Measurements from ENCODE around the gene RABL2B. TPM values are rescaled to one million over a fixed set of nuclear protein-coding genes. Genes with fewer than 3 reads are reported as not detected.

RABL2B gene
- total RNA-seq, 2 experiments from 2014 or later: 22.0 to 23.3 TPM

- H3K4me3 Mint-ChIP-seq: no peak overlapping the region
- H3K27ac Mint-ChIP-seq: no peak overlapping the region
- DNase-seq (no peak), ATAC-seq (no peak)
- no peaks in the 10 kb centered on the region for H3K36me3 Mint-ChIP-seq (ENCODE audit: low read depth)
- no peaks in the 10 kb centered on the region for H3K27me3 Mint-ChIP-seq (ENCODE audit: low read depth)
- ChIA-PET CTCF (no interaction called here), POLR2A (no interaction called here)
- H3K9me3 Mint-ChIP-seq (ENCODE audit: insufficient read depth): no peaks in the 10 kb centered on the region
- no peaks in the 10 kb centered on the region for H3K4me1 Mint-ChIP-seq (ENCODE audit: low read depth)
Observed at GRCh38 chr22:50734986-50735738, 48.3 kb downstream of the RABL2B start.

DNA sequence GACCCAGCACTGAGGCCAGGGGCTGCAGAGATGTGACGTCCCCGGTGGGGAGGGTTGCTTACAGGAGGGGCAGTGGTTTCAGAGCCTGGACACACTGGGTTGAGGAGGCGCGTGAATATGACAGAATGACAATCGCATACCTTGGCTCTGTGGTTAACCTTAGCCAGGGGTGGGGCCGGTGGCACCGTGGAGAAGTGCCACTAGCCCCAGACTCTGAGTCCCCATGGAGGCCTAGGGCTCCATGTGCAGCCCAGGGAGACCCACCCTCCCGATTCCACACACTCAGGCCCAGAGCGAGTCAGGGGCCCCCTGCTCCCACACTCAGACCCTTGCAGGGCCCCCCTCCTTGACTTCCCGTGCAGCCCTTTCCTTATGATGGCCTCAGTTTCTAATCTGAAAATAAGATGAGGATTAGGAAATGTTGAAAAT, 49.1 kb downstream of the RABL2B start:
- ATAC-seq (no peak), DNase-seq (no peak)
- Mint-ChIP-seq H3K4me1 (ENCODE audit: low read depth) (no peaks in the 10 kb centered on the region), H3K27ac (no peak overlapping the region), H3K27me3 (ENCODE audit: low read depth) (no peaks in the 10 kb centered on the region), H3K9me3 (ENCODE audit: insufficient read depth) (no peaks in the 10 kb centered on the region), H3K4me3 (no peak overlapping the region), H3K36me3 (ENCODE audit: low read depth) (no peaks in the 10 kb centered on the region)
- CTCF ChIA-PET: no interaction called here
- POLR2A ChIA-PET: no interaction called here

DNA sequence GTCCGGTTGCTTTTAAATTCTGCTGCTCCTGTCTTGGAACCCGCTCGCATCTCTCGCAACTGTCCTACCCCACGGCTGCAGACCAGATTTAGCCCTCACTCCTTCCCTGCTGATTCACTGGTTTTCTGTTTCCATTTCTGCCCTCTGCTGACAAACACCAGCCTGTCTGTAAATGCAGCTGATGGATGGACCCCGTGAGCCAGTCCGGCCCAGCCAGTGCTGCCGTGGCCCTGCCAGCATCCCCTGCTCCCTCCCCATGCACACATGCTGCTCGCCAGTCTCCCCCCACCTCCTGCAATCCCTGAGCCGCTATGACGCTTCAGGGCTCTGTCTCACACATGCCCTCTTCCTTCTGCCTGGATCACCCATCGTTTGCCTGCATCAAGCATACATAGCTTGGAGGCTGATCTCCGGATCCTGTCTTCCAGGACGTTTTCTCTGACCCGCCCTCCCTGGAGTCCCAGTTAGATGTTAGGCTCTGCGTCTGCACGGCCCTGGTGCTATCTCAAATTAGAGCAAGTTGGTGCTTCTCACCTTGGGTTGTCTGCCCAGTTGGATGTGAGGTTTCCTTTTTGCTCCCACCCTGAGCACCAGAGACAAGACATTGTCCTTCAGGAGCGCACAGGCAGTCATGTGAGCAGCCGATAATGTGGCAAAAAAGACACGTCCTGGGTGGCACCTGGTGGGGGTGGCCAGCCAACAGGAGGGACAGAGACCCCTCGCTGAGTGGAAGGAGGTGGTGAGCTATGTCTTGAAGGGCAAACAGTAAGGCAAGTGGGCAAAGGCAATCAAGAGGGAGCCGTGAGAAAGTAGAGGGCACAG, 49.7 kb downstream of the RABL2B start:
- ChIA-PET POLR2A (no interaction called here), CTCF (no interaction called here)
- Mint-ChIP-seq H3K4me3 (no peak overlapping the region), H3K27ac (no peak overlapping the region), H3K9me3 (ENCODE audit: insufficient read depth) (no peaks in the 10 kb centered on the region), H3K4me1 (ENCODE audit: low read depth) (no peaks in the 10 kb centered on the region), H3K27me3 (ENCODE audit: low read depth) (no peaks in the 10 kb centered on the region), H3K36me3 (ENCODE audit: low read depth) (no peaks in the 10 kb centered on the region)
- ATAC-seq (no peak), DNase-seq (no peak)

DNA sequence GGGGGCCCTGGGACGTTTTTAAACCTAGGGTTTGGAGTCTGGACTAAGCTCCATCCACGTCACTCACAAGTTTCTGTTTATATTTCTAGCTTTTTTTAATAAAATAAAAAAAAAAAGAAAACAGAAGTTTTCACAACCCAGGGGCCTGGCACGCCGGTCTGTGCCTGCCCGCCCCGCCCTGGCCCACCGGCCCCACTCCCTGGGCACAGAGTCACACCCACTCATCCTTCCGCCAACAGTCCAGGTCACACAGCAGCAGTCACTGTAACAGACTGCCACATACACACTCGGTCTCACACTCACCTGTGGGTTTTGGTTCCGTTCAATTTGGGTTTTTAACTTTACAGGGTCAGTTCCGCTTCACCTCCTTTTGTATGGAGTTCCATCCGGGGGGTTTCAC, 50.8 kb downstream of the RABL2B start:
- ChIA-PET POLR2A (no interaction called here), CTCF (interaction anchor here (0.7 kb wide), 1 partner anchor 18 kb away, joined by 3 read pairs; no protein-coding TSS in a partner anchor)
- ATAC-seq (no peak), DNase-seq (no peak)
- H3K4me1 Mint-ChIP-seq (ENCODE audit: low read depth): no peaks in the 10 kb centered on the region
- no peak overlapping the region for H3K27ac Mint-ChIP-seq
- H3K27me3 Mint-ChIP-seq (ENCODE audit: low read depth): no peaks in the 10 kb centered on the region
- no peaks in the 10 kb centered on the region for H3K36me3 Mint-ChIP-seq (ENCODE audit: low read depth)
- no peak overlapping the region for H3K4me3 Mint-ChIP-seq
- no peaks in the 10 kb centered on the region for H3K9me3 Mint-ChIP-seq (ENCODE audit: insufficient read depth)

GRCh38 chr22:50731811-50732624, 51.4 kb downstream of the RABL2B start:
- Mint-ChIP-seq H3K27ac (no peak overlapping the region), H3K36me3 (ENCODE audit: low read depth) (no peaks in the 10 kb centered on the region)

GRCh38 chr22:50730941-50731661, 52.3 kb downstream of the RABL2B start:
- ATAC-seq: no peak
- H3K27ac Mint-ChIP-seq: no peak overlapping the region
- no peaks in the 10 kb centered on the region for H3K4me1 Mint-ChIP-seq (ENCODE audit: low read depth)
- ChIA-PET CTCF (interaction anchor here (1.1 kb wide), 1 partner anchor 26 kb away, joined by 3 read pairs; no protein-coding TSS in a partner anchor), POLR2A (no interaction called here)
- no peaks in the 10 kb centered on the region for H3K36me3 Mint-ChIP-seq (ENCODE audit: low read depth)
- no peaks in the 10 kb centered on the region for H3K27me3 Mint-ChIP-seq (ENCODE audit: low read depth)
- no peak for DNase-seq
- H3K4me3 Mint-ChIP-seq: no peak overlapping the region
- no peaks in the 10 kb centered on the region for H3K9me3 Mint-ChIP-seq (ENCODE audit: insufficient read depth)

More at GRCh38 chr22:50731811-50732624, 51.4 kb downstream of the RABL2B start:
- DNase-seq (peak; percentile 56), ATAC-seq (peak; percentile 80)
- Mint-ChIP-seq H3K9me3 (ENCODE audit: insufficient read depth) (no peaks in the 10 kb centered on the region), H3K4me3 (no peak overlapping the region), H3K27me3 (ENCODE audit: low read depth) (no peaks in the 10 kb centered on the region), H3K4me1 (ENCODE audit: low read depth) (no peaks in the 10 kb centered on the region)
- POLR2A ChIA-PET: no interaction called here
- CTCF ChIA-PET: interaction anchor here (0.7 to 1.1 kb wide), 2 partner anchors 18 to 25 kb away, joined by 3 read pairs; no protein-coding TSS in a partner anchor

GRCh38 chr22:50730013-50730891, 53.2 kb downstream of the RABL2B start:
- Mint-ChIP-seq H3K4me3 (no peak overlapping the region), H3K36me3 (ENCODE audit: low read depth) (no peaks in the 10 kb centered on the region), H3K27me3 (ENCODE audit: low read depth) (no peaks in the 10 kb centered on the region), H3K9me3 (ENCODE audit: insufficient read depth) (no peaks in the 10 kb centered on the region), H3K4me1 (ENCODE audit: low read depth) (no peaks in the 10 kb centered on the region), H3K27ac (no peak overlapping the region)
- ATAC-seq (no peak), DNase-seq (no peak)
- ChIA-PET CTCF (no interaction called here), POLR2A (no interaction called here)

GRCh38 chr22:50729391-50730012, 53.9 kb downstream of the RABL2B start:
- CTCF ChIA-PET: no interaction called here
- peak overlapping the region; percentile 11 for H3K27ac Mint-ChIP-seq
- no peak overlapping the region for H3K4me3 Mint-ChIP-seq
- no peaks in the 10 kb centered on the region for H3K27me3 Mint-ChIP-seq (ENCODE audit: low read depth)
- ATAC-seq (no peak), DNase-seq (no peak)
- no peaks in the 10 kb centered on the region for H3K4me1 Mint-ChIP-seq (ENCODE audit: low read depth)
- POLR2A ChIA-PET: no interaction called here
- H3K9me3 Mint-ChIP-seq (ENCODE audit: insufficient read depth): no peaks in the 10 kb centered on the region
- no peaks in the 10 kb centered on the region for H3K36me3 Mint-ChIP-seq (ENCODE audit: low read depth)

DNA sequence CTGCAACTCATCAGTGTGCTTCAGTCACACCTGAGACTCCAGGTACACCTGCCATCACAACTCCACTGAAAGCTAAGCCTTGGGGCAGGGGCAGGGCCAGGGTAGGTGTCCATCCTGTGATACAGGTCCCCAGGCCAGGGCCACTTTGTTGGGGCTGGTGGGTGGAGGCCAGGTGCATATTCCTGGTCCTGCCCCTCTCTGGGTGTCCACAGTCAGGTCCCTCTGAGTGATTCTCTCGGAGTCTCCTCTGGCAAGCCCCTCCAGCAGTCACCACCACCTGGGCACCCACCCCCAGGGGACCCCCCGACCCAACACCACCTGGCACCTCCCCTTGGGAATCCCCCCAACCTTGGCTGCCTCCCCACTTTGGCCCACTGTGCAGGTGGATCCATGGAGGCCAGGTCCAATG, 54.9 kb downstream of the RABL2B start:
- DNase-seq: no peak
- ChIA-PET CTCF (no interaction called here), POLR2A (no interaction called here)
- no peak for ATAC-seq
- Mint-ChIP-seq H3K36me3 (ENCODE audit: low read depth) (no peaks in the 10 kb centered on the region), H3K9me3 (ENCODE audit: insufficient read depth) (no peaks in the 10 kb centered on the region), H3K27me3 (ENCODE audit: low read depth) (no peaks in the 10 kb centered on the region), H3K4me3 (no peak overlapping the region), H3K4me1 (ENCODE audit: low read depth) (no peaks in the 10 kb centered on the region), H3K27ac (no peak overlapping the region)

DNA sequence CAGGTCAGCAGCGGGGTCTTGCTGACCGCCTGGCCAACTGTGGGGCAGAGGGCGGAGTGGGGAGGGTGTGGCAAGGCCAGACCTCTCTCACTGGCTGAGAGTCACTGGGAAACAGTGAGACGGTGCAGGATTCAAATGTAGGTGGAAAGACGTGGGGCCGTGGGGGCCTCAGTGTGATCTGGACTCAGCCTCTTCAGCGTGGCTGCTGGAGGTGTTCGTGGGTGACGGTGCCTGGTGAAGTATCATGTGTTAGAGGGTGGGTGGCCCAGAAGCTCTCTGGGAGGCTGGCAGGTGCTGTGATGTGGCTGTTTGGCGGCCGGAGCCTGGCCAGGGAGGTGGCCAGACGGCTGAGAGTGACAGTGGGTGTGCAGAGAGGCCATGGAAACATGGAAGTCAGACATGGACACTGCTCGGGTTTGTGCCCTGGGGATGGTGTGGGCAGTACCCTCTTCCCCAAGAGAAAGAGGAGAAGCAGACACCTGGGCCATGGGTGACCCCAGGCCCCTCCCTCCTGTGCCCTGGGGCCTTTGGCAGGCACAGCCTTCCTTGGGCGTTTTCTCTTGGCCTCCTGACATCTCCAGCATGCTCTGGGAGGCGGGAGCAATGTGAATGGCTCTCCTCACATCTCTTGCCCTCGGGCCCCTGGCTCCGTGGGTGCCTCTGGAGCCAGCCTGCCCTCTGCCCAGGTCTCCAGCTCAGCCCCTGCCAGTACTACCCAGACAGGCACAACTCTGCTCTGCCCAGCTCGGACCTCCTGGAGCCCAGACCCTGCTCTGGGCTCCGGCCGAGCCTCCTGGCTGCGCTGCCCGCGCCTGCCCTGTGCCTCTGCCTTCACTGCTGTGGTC, 55.5 kb downstream of the RABL2B start:
- ATAC-seq: no peak
- H3K27me3 Mint-ChIP-seq (ENCODE audit: low read depth): no peaks in the 10 kb centered on the region
- no peak for DNase-seq
- no peak overlapping the region for H3K27ac Mint-ChIP-seq
- ChIA-PET CTCF (no interaction called here), POLR2A (no interaction called here)
- H3K9me3 Mint-ChIP-seq (ENCODE audit: insufficient read depth): no peaks in the 10 kb centered on the region
- no peak overlapping the region for H3K4me3 Mint-ChIP-seq
- no peaks in the 10 kb centered on the region for H3K36me3 Mint-ChIP-seq (ENCODE audit: low read depth)
- no peaks in the 10 kb centered on the region for H3K4me1 Mint-ChIP-seq (ENCODE audit: low read depth)
